Measurements from ENCODE around the gene CC2D2A. TPM values are rescaled to one million over a fixed set of nuclear protein-coding genes. Genes with fewer than 3 reads are reported as not detected.
"Not testable (repeated sequence)": the region's sequence is repeated elsewhere in the genome, so short reads cannot be mapped to it uniquely, and the experiment has no call there.

CC2D2A gene
- total and polyA plus RNA-seq, 4 donors: 9.2 to 63.7 (median 24.8) TPM

- Histone ChIP-seq H3K9me3 (ENCODE audit: control insufficient read depth in 4 of 4, insufficient read depth in 3 of 4, low read length in 3 of 4) (peaks cover 0 to 15% (median 3%) of the 10 kb centered on the region in 4 donors), H3K36me3 (ENCODE audit: control insufficient read depth in 4 of 4, insufficient read depth in 4 of 4, low read length in 4 of 4) (peaks cover 3 to 27% (median 16%) of the 10 kb centered on the region in 4 donors)
- H3K4me1 ChIP-seq (ENCODE audit: control insufficient read depth in 5 of 5, insufficient read depth in 5 of 5, low read length in 5 of 5); ATAC-seq (ENCODE audit: insufficient read depth, low FRiP score); DNase-seq; H3K27ac ChIP-seq (ENCODE audit: low read depth in 1 of 2, low read length in 1 of 2); H3K9ac ChIP-seq (ENCODE audit: insufficient read depth in 1 of 2, low read length in 2 of 2); H3K27me3 ChIP-seq (ENCODE audit: control insufficient read depth in 3 of 3, insufficient read depth in 3 of 3, low read length in 2 of 3); H3K4me3 ChIP-seq: not testable (repeated sequence)
- 95 to 98% methylated on average over 5 of the region's 5 CpGs for whole genome bisulfite sequencing, 2 donors
These were observed 147.7 kb downstream of the CC2D2A start for GRCh38 chr4:15617407-15617806.

- DNase-seq (no peak), ATAC-seq (ENCODE audit: insufficient read depth, low FRiP score) (no peak)
- no peak for TF ChIP-seq CTCF (IDR thresholded peaks at IDR 0.05; ENCODE audit: control extremely low read depth, extremely low read depth)
- Histone ChIP-seq H3K36me3 (ENCODE audit: control insufficient read depth in 4 of 4, insufficient read depth in 4 of 4, low read length in 4 of 4) (peaks cover 5 to 27% (median 19%) of the 10 kb centered on the region in 4 donors), H3K9ac (ENCODE audit: insufficient read depth in 1 of 2, low read length in 2 of 2) (no peak overlapping the region), H3K27me3 (ENCODE audit: control insufficient read depth in 3 of 3, insufficient read depth in 3 of 3, low read length in 2 of 3) (no peaks in the 10 kb centered on the region), H3K27ac (ENCODE audit: low read depth in 1 of 2, low read length in 1 of 2) (no peak overlapping the region), H3K4me3 (no peak overlapping the region), H3K9me3 (ENCODE audit: control insufficient read depth in 4 of 4, insufficient read depth in 3 of 4, low read length in 3 of 4) (no peaks in the 10 kb centered on the region), H3K4me1 (ENCODE audit: control insufficient read depth in 5 of 5, insufficient read depth in 5 of 5, low read length in 5 of 5) (no peaks in the 10 kb centered on the region)
- WGBS, 2 donors: 80 to 98% methylated on average over 1 of the region's 1 CpG
These were observed 167.1 kb downstream of the CC2D2A start for GRCh38 chr4:15636818-15637217.

GRCh38 chr4:15638418-15638817 is 168.7 kb downstream of the CC2D2A start:
- TF ChIP-seq CTCF (IDR thresholded peaks at IDR 0.05; ENCODE audit: control extremely low read depth, extremely low read depth): no peak
- Histone ChIP-seq H3K4me1 (ENCODE audit: control insufficient read depth in 5 of 5, insufficient read depth in 5 of 5, low read length in 5 of 5) (no peaks in the 10 kb centered on the region), H3K4me3 (no peak overlapping the region), H3K36me3 (ENCODE audit: control insufficient read depth in 4 of 4, insufficient read depth in 4 of 4, low read length in 4 of 4) (peaks cover 5 to 23% (median 16%) of the 10 kb centered on the region in 4 donors), H3K9me3 (ENCODE audit: control insufficient read depth in 4 of 4, insufficient read depth in 3 of 4, low read length in 3 of 4) (no peaks in the 10 kb centered on the region), H3K27me3 (ENCODE audit: control insufficient read depth in 3 of 3, insufficient read depth in 3 of 3, low read length in 2 of 3) (no peaks in the 10 kb centered on the region), H3K9ac (ENCODE audit: insufficient read depth in 1 of 2, low read length in 2 of 2) (no peak overlapping the region), H3K27ac (ENCODE audit: low read depth in 1 of 2, low read length in 1 of 2) (no peak overlapping the region)
- 92 to 96% methylated on average over 6 of the region's 6 CpGs for WGBS, 2 donors
- ATAC-seq (ENCODE audit: insufficient read depth, low FRiP score) (no peak), DNase-seq (no peak)

- H3K36me3 ChIP-seq (ENCODE audit: control insufficient read depth in 4 of 4, insufficient read depth in 4 of 4, low read length in 4 of 4): peaks cover 0 to 3% (median under 1%) of the 10 kb centered on the region in 4 donors
- H3K4me3 ChIP-seq: no peak overlapping the region
- no peaks in the 10 kb centered on the region for H3K9me3 ChIP-seq (ENCODE audit: control insufficient read depth in 4 of 4, insufficient read depth in 3 of 4, low read length in 3 of 4)
- 58 to 70% methylated on average over 2 of the region's 2 CpGs for WGBS, 2 donors
- ATAC-seq (ENCODE audit: insufficient read depth, low FRiP score) (no peak), DNase-seq (no peak)
- no peaks in the 10 kb centered on the region for H3K27me3 ChIP-seq (ENCODE audit: control insufficient read depth in 3 of 3, insufficient read depth in 3 of 3, low read length in 2 of 3)
- no peak overlapping the region for H3K27ac ChIP-seq (ENCODE audit: low read depth in 1 of 2, low read length in 1 of 2)
- no peak for TF ChIP-seq CTCF (IDR thresholded peaks at IDR 0.05; ENCODE audit: control extremely low read depth, extremely low read depth)
- H3K4me1 ChIP-seq (ENCODE audit: control insufficient read depth in 5 of 5, insufficient read depth in 5 of 5, low read length in 5 of 5): peaks cover 0 to 30% (median 13%) of the 10 kb centered on the region in 5 donors
- H3K9ac ChIP-seq (ENCODE audit: insufficient read depth in 1 of 2, low read length in 2 of 2): no peak overlapping the region
These were observed 178.9 kb downstream of the CC2D2A start for GRCh38 chr4:15648600-15648999.

Measured in lung (tissue), 12 donors.